K562 (cell line): Measurements from ENCODE around the gene FIGLA. TPM values are rescaled to one million over a fixed set of nuclear protein-coding genes. Genes with fewer than 3 reads are reported as not detected.

ENCODE experiments used
- ARID4B ChIP-seq: sonication (generic); formaldehyde crosslinking; IDR thresholded peaks from 2 replicates; pipeline ENCODE4 v1.8.0; 2022; ENCODE audit warnings: mild to moderate bottlenecking, missing genetic modification reagents
- CBFA2T3 ChIP-seq: fragments of 450-650 bp; IDR thresholded peaks from 2 replicates; pipeline ENCODE4 v1.6.1; 2017
- CHD2 ChIP-seq: IDR thresholded peaks from 2 replicates; pipeline ENCODE4 v1.6.1; 2011; ENCODE audit warnings: low read depth, low read length
- DNMT1 ChIP-seq: fragments of 450-650 bp; IDR thresholded peaks from 2 replicates; pipeline ENCODE4 v1.6.1; 2016; ENCODE audit warnings: antibody characterized with exemption, mild to moderate bottlenecking
- E2F4 ChIP-seq: sonication (generic); formaldehyde crosslinking; IDR thresholded peaks from 2 replicates; pipeline ENCODE4 v1.8.0; 2022; ENCODE audit warnings: mild to moderate bottlenecking, low read depth, missing genetic modification reagents
- ETV6 ChIP-seq, 3 experiments: fragments of 150-350 bp in 1 of 3; sonication (generic) in 1 of 3; formaldehyde crosslinking in 1 of 3; IDR thresholded peaks; 2 replicates each; pipeline versions ENCODE4 v1.6.1 to v1.8.0; 2014 to 2022; ENCODE audit warnings: borderline replicate concordance in 2 of 3, low read depth in 2 of 3, antibody characterized with exemption in 1 of 3, low read length in 1 of 3, mild to moderate bottlenecking in 1 of 3, missing genetic modification reagents in 1 of 3
- GABPB2 ChIP-seq: fragments of 250-450 bp; sonication (Bioruptor Pico); conservative IDR thresholded peaks from 2 replicates; pipeline ENCODE4 v1.5.1; 2021; ENCODE audit warnings: mild to moderate bottlenecking
- HINFP ChIP-seq: fragments of 450-650 bp; conservative IDR thresholded peaks from 2 replicates; pipeline ENCODE4 v1.6.1; 2016; ENCODE audit warnings: missing genetic modification characterization, low read depth, mild to moderate bottlenecking, control low read depth, missing compliant biosample characterization
- ID3 ChIP-seq, 2 experiments: fragments of 250-450 bp in 1 of 2; fragments of 450-650 bp in 1 of 2; sonication (Bioruptor Pico) in 1 of 2; IDR thresholded peaks; 2 replicates each; pipeline versions ENCODE4 v1.6.1 to v1.8.0; 2016 to 2021; ENCODE audit warnings: mild to moderate bottlenecking in 2 of 2, moderate library complexity in 2 of 2, missing compliant biosample characterization in 1 of 2, missing genetic modification characterization in 1 of 2
- MAFF ChIP-seq: IDR thresholded peaks from 2 replicates; pipeline ENCODE4 v1.6.1; 2012; ENCODE audit warnings: low read length, improper control_type of control experiment
- MECOM ChIP-seq: fragments of 250-450 bp; sonication (Bioruptor Pico); IDR thresholded peaks from 2 replicates; pipeline ENCODE4 v1.8.0; 2022; ENCODE audit warnings: inconsistent platforms
- NFIC ChIP-seq: fragments of 450-650 bp; IDR thresholded peaks from 2 replicates; pipeline ENCODE4 v1.6.1; 2017; ENCODE audit warnings: mild to moderate bottlenecking, inconsistent platforms
- PHF21A ChIP-seq: fragments of 450-650 bp; IDR thresholded peaks from 2 replicates; pipeline ENCODE4 v1.6.1; 2017; ENCODE audit warnings: low read depth, borderline replicate concordance
- POLR2A ChIP-seq: fragments of 450-650 bp; conservative IDR thresholded peaks from 2 replicates; pipeline ENCODE4 v1.6.1; 2016
- POLR2AphosphoS2 ChIP-seq: IDR thresholded peaks from 2 replicates; pipeline ENCODE4 v1.6.1; 2012; ENCODE audit warnings: low read length, improper control_type of control experiment
- RBM15 ChIP-seq: fragments of 200-400 bp; formaldehyde crosslinking; IDR thresholded peaks from 2 replicates; pipeline ENCODE4 v1.6.1; 2018; ENCODE audit warnings: mild to moderate bottlenecking, low read length, moderate library complexity; ENCODE audit not compliant: insufficient read depth
- RFX7 ChIP-seq: fragments of 250-450 bp; sonication (Bioruptor Pico); IDR thresholded peaks from 2 replicates; pipeline ENCODE4 v1.5.1; 2021; ENCODE audit warnings: mild to moderate bottlenecking
- SIN3B ChIP-seq: fragments of 450-650 bp; IDR thresholded peaks from 2 replicates; pipeline ENCODE4 v1.6.1; 2017; ENCODE audit warnings: low read depth, mild to moderate bottlenecking, moderate library complexity
- ZFP30 ChIP-seq: fragments of 250-450 bp; sonication (Bioruptor Pico); IDR thresholded peaks from 2 replicates; pipeline ENCODE4 v1.8.0; 2022; ENCODE audit warnings: moderate library complexity, mild to moderate bottlenecking, inconsistent platforms, borderline replicate concordance
- ZNF121 ChIP-seq: sonication (generic); formaldehyde crosslinking; conservative IDR thresholded peaks from 2 replicates; pipeline ENCODE4 v1.8.0; 2022; ENCODE audit warnings: missing genetic modification reagents
- ZNF134 ChIP-seq: fragments of 250-450 bp; sonication (Bioruptor Pico); conservative IDR thresholded peaks from 2 replicates; pipeline ENCODE4 v1.4.0; 2020
- ZNF511 ChIP-seq: sonication (generic); formaldehyde crosslinking; IDR thresholded peaks from 2 replicates; pipeline ENCODE4 v1.8.0; 2022; ENCODE audit warnings: mild to moderate bottlenecking, missing genetic modification reagents
- ZNF699 ChIP-seq: fragments of 250-450 bp; sonication (Bioruptor Pico); IDR thresholded peaks from 2 replicates; pipeline ENCODE4 v1.8.0; 2021; ENCODE audit warnings: mild to moderate bottlenecking, moderate library complexity; ENCODE audit not compliant: insufficient replicate concordance
- polyA plus RNA-seq, 8 experiments: library from polyadenylated mRNA; depleted of rRNA in 4 of 8; stranded (reverse) in 5 of 8; unstranded in 3 of 8; fragments of >200 nt; fragmentation: Nextera tagmentation in 2 of 8; fragmentation: Illumina TruSeq in 1 of 8; extraction: Ambion mirVana in 2 of 8; extraction: Trizol in 1 of 8; gene quantifications; 2 replicates each; pipeline versions ENCODE4 v1.2.1 to v1.2.3, GENCODE V29; 2011 to 2014; ENCODE audit warnings: inconsistent platforms in 1 of 8, missing spikeins in 1 of 8
- total RNA-seq, 7 experiments: library from RNA; depleted of rRNA in 6 of 7; stranded (reverse); fragments of >200 nt in 6 of 7; fragmentation: Illumina TruSeq in 2 of 7; extraction: Trizol in 2 of 7; gene quantifications; 2 replicates each; pipeline versions ENCODE4 v1.2.1 to v1.2.3, GENCODE V29; 2011 to 2021; ENCODE audit warnings: low replicate concordance in 1 of 7

FIGLA gene
- total and polyA plus RNA-seq, 9 of the 15 experiments (the other 6 are each of a cell fraction or from before 2014, with no cell fraction given), result not detected

- TF ChIP-seq RBM15 (no peak), MAFF (peak; percentile 81), HINFP (no peak), ETV6 (IDR thresholded peaks at IDR 0.05; ENCODE audit: borderline replicate concordance in 1 of 2, low read depth in 2 of 2, low read length in 1 of 2) (no peak), ETV6 (CRISPR knock-in tag; IDR thresholded peaks at IDR 0.05; ENCODE audit: borderline replicate concordance) (no peak), ID3 (CRISPR knock-in tag; IDR thresholded peaks at IDR 0.05) (no peak), ID3 (tag; IDR thresholded peaks at IDR 0.05) (no peak), ZNF699 (no peak), RFX7 (CRISPR knock-in tag) (no peak), GABPB2 (CRISPR knock-in tag) (no peak), E2F4 (CRISPR knock-in tag) (no peak), PHF21A (no peak), CHD2 (no peak), POLR2AphosphoS2 (no peak), ZFP30 (CRISPR knock-in tag) (no peak), CBFA2T3 (no peak), ZNF511 (no peak), ZNF134 (CRISPR knock-in tag) (no peak), DNMT1 (no peak), NFIC (no peak), ZNF121 (CRISPR knock-in tag) (no peak), POLR2A (no peak), SIN3B (no peak), MECOM (CRISPR knock-in tag) (no peak), ARID4B (CRISPR knock-in tag) (no peak)
Observed at GRCh38 chr2:70777450-70777849, 13.0 kb downstream of the FIGLA start (continued).
